Right lobe of liver (tissue), 6 donors: Measurements from ENCODE around the gene ESR2. TPM values are rescaled to one million over a fixed set of nuclear protein-coding genes. Genes with fewer than 3 reads are reported as not detected.
A peak's percentile ranks its signal among the peaks of the same experiment; 100 is the strongest.

Experiments
- ATAC-seq, 4 donors: fragments of 200-7000 bp; cut with Tn5 transposase; one replicate each; pipeline ENCODE4 v1.9.1; 2020; ENCODE audit warnings: mild to moderate bottlenecking in 4 of 4, moderate library complexity in 4 of 4
- DNase-seq, 3 donors: peaks; one replicate each; pipeline ENCODE4 v3.0.0-alpha.2; 2020
- H3K27ac ChIP-seq, 3 donors: fragments of 200-600 bp; one replicate each; pipeline ENCODE4 v1.8.0; 2022
- H3K27me3 ChIP-seq, 2 donors: fragments of 200-600 bp; one replicate each; pipeline ENCODE4 v1.8.0; 2022
- H3K36me3 ChIP-seq, 4 donors: fragments of 200-600 bp; sonication (generic) in 1 of 4; one replicate each; pipeline versions ENCODE4 v1.5.1 to v1.8.0; 2017 to 2022; ENCODE audit warnings: control low read depth in 1 of 4
- H3K4me1 ChIP-seq, 4 donors: fragments of 200-600 bp; sonication (generic) in 1 of 4; one replicate each; pipeline versions ENCODE4 v1.5.1 to v1.8.0; 2017 to 2022; ENCODE audit warnings: control low read depth in 1 of 4
- H3K4me3 ChIP-seq, 3 donors: fragments of 200-600 bp; one replicate each; pipeline ENCODE4 v1.8.0; 2022
- H3K9me3 ChIP-seq, 4 donors: fragments of 200-600 bp; sonication (generic) in 1 of 4; one replicate each; pipeline versions ENCODE4 v1.5.1 to v1.8.0; 2017 to 2022; ENCODE audit warnings: control low read depth in 1 of 4
- CTCF ChIP-seq, 4 donors: fragments of 200-600 bp in 3 of 4; fragments of 450-650 bp in 1 of 4; IDR thresholded peaks; one replicate each; pipeline versions ENCODE4 v1.5.1 to v1.8.0; 2016 to 2022; ENCODE audit warnings: antibody characterized with exemption in 4 of 4, mild to moderate bottlenecking in 2 of 4
- POLR2A ChIP-seq: fragments of 450-650 bp; IDR thresholded peaks from one replicate; pipeline ENCODE4 v1.6.1; 2017; ENCODE audit warnings: antibody characterized with exemption, mild to moderate bottlenecking
- WGBS: methylation state at CpG from one replicate; pipeline ENCODE4 v1.1.6; 2018; ENCODE audit warnings: low coverage, low lambda C conversion rate; ENCODE audit not compliant: insufficient coverage; ENCODE audit errors: missing lambda C conversion rate; 5-methylcytosine and 5-hydroxymethylcytosine counted together
- intact Hi-C, 2 donors: fragments of 100-400 bp; cut with DNase I; formaldehyde crosslinking; loops; one replicate each; pipeline versions ENCODE4 v1.11.2 to v1.14.1; 2022
- total RNA-seq, 6 experiments: library from RNA; depleted of rRNA in 2 of 6; stranded (reverse); fragments of >200 nt in 2 of 6; fragmentation: NEBNext Ultra II Directional in 3 of 6; extraction: Animal tissue kit (Norgen Biotek cat#: 25700) in 3 of 6; gene quantifications; one replicate each; pipeline versions ENCODE4 v1.1.0 to v1.2.4, GENCODE V29; 2016 to 2023
- donor health status: DM: no; HTN: yes; CAD: no.
- donor health status: DM: no; HTN: no; CAD: no.
- donor health status: DM: no; HTN: no; CAD: no.
- donor health status: DM: no; HTN: yes; CAD: no.
- donor health status: DM: no; HTN: yes; CAD: no.

Gene ESR2
- total RNA-seq, 6 experiments from 2014 or later: 0.04 TPM; not detected in 5

DNA sequence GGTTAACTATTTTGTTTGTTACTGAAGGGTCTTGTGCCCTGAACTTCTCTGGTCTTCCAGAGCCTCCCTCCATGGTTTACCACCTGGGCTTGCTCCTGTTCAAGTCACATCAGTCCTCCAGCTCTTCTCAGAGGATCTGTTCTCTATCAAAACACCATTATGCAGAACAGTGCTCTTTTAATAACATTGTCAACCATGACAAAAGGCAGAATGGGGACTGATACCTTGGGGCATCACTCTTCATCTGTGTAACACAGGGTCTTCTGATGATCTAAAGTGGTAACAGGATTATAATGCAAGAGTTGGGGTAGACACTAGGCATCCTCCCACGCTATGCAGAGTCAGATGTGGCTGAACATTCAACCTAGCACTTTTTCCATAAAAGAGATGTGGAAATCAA, 38.4 kb downstream of the ESR2 start:
- ATAC-seq: no peak
- DNase-seq: no peak
- Histone ChIP-seq H3K36me3 (no peaks in the 10 kb centered on the region), H3K4me1 (no peaks in the 10 kb centered on the region), H3K27ac (no peak overlapping the region), H3K9me3 (no peaks in the 10 kb centered on the region), H3K27me3 (no peaks in the 10 kb centered on the region), H3K4me3 (no peak overlapping the region)
- TF ChIP-seq CTCF (IDR thresholded peaks at IDR 0.05) (no peak), POLR2A (no peak)
- WGBS: 80% methylated on average over 1 of the region's 1 CpG
- intact Hi-C loops: no loop called here

- WGBS: 43% methylated on average over 2 of the region's 3 CpGs
- TF ChIP-seq CTCF (IDR thresholded peaks at IDR 0.05): no peak
- TF ChIP-seq POLR2A: no peak
- DNase-seq (no peak), ATAC-seq (no peak)
- no peaks in the 10 kb centered on the region for H3K27me3 ChIP-seq
- intact Hi-C loops: no loop called here
- H3K4me1 ChIP-seq: no peaks in the 10 kb centered on the region
- no peaks in the 10 kb centered on the region for H3K9me3 ChIP-seq
- H3K36me3 ChIP-seq: no peaks in the 10 kb centered on the region
- no peak overlapping the region for H3K4me3 ChIP-seq
- no peak overlapping the region for H3K27ac ChIP-seq
Measured at GRCh38 chr14:64253672-64254071, 40.5 kb downstream of the ESR2 start.

- intact Hi-C loops: no loop called here
- DNase-seq: no peak
Measured at GRCh38 chr14:64249363-64249762, 44.8 kb downstream of the ESR2 start.

DNA sequence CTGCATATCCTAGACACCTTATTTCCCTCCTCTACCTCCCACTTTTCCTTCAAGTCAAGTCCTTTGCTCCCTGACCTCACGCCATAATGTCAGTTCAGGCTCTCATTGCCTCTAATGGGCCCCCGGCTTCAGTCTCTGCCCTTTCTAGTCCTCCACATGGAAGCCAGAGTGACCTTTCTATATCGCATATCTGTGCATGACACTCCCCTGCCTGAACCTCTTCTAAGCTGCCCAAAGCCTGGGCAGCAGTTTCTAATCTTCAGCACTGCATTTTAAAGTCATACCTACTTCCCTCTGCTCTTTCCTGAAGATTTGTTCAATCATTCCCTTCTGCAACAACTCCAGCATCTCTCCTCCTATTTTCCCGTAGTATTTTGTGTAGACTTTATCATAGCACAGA, 45.5 kb downstream of the ESR2 start:
- no peaks in the 10 kb centered on the region for H3K27me3 ChIP-seq
- no peaks in the 10 kb centered on the region for H3K36me3 ChIP-seq
- H3K27ac ChIP-seq: no peak overlapping the region
- WGBS: 66% methylated on average over 4 of the region's 4 CpGs
- no peaks in the 10 kb centered on the region for H3K4me1 ChIP-seq
- no peak overlapping the region for H3K4me3 ChIP-seq
- intact Hi-C loops: no loop called here
- no peaks in the 10 kb centered on the region for H3K9me3 ChIP-seq
- TF ChIP-seq POLR2A (no peak), CTCF (IDR thresholded peaks at IDR 0.05) (no peak)
- DNase-seq: no peak
- ATAC-seq: no peak

More at GRCh38 chr14:64249363-64249762, 44.8 kb downstream of the ESR2 start:
- no peak overlapping the region for H3K4me3 ChIP-seq
- H3K4me1 ChIP-seq: no peaks in the 10 kb centered on the region
- no peaks in the 10 kb centered on the region for H3K36me3 ChIP-seq
- no peak for ATAC-seq
- no peak overlapping the region for H3K27ac ChIP-seq
- WGBS: 65% methylated on average over 7 of the region's 7 CpGs
- H3K27me3 ChIP-seq: no peaks in the 10 kb centered on the region
- no peak for TF ChIP-seq POLR2A
- no peak for TF ChIP-seq CTCF (IDR thresholded peaks at IDR 0.05)
- no peaks in the 10 kb centered on the region for H3K9me3 ChIP-seq

DNA sequence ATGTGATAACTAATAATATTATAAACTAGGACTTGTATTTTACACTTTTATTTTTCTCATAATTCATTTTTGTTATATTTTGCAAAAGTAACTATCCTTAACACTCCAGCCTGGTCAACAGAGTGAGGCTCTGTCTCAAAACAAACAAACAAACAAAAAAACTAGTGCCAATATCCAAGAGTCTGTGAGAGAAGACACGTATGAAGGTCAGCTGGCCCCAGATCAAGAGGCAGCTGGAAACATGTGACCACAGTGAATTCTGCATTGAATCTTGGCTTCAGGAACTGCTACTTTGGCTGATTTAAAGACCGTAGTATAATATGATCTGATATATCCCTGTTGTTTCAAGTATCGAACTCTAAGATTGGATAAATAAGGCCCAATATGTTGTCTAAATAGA, 47.0 kb downstream of the ESR2 start:
- WGBS: 63% methylated on average over 3 of the region's 3 CpGs
- peak in 3 of 4 donors; percentile 33 to 85 (median 85) for ATAC-seq
- H3K27me3 ChIP-seq: no peaks in the 10 kb centered on the region
- H3K9me3 ChIP-seq: no peaks in the 10 kb centered on the region
- DNase-seq: no peak
- no peaks in the 10 kb centered on the region for H3K36me3 ChIP-seq
- H3K4me1 ChIP-seq: no peaks in the 10 kb centered on the region
- intact Hi-C loops: no loop called here
- no peak overlapping the region for H3K27ac ChIP-seq
- no peak overlapping the region for H3K4me3 ChIP-seq
- no peak for TF ChIP-seq CTCF (IDR thresholded peaks at IDR 0.05)
- TF ChIP-seq POLR2A: no peak
